ENCODE measurements around the gene OSBPL5.

The OSBPL5 gene

GRCh38 chr11:3099178-3099577 lies 65.9 kb downstream of the OSBPL5 start:
- no peak for DNase-seq (ENCODE audit: low spot score)

DNA sequence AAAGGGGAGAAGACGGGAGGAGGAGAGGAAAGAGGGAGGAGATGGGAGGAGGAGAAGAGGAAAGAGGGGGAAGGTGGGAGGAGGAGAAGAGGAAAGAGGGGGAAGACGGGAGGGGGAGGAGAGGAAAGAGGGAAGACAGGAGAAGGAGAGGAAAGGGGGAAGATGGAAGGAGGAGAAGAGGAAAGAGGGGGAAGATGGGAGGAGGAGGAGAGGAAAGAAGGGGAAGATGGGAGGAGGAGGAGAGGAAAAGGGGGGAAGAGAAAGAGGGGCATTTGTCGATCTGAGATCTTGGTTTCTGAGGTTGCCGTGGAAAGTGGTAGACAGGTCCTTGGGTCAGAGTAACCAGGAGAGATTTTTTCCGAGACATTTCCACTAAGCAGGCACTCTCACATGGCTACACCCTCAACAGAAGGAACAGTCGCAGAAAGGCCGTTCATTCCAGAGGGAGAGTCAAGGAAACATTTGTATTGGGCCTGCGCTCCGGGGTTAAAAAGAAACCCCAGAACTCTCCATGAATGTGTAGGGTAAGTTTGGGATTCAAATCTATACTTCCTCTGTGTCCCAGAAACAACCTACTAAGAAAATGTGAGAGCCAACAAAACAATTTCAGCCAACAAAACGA lies 68.1 kb downstream of the OSBPL5 start:
- DNase-seq (ENCODE audit: low spot score): no peak

DNA sequence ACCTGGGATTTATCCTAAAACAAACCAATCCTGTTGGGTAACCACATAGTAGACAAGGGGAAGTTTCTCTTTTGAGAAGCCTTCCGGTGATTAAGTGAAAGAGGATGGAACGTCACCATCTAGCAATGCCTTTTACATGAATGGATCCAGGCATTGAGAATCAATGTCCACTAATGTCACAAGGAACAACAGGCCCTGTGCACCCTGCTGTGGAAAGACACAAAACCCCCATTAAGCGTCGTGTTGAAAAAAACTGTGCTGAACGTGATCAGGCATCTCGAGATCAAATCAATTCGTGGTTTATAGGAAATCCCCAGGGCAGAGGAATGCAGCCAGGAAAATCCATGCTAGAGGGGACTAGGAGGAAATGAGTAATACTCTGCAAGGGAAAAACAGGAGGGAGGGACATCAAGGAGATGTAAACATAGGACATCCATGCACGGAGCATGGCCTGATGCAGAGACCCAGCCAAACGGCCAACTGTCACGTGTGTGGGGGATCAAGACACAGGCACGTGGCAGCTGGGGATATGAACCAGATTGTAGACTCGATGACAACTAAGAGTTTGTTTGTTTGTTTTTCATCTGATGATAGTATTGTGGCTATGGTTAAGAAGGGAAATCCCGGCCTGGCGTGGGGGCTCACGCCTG lies 69.3 kb downstream of the OSBPL5 start:
- no peak for DNase-seq (ENCODE audit: low spot score)

DNA sequence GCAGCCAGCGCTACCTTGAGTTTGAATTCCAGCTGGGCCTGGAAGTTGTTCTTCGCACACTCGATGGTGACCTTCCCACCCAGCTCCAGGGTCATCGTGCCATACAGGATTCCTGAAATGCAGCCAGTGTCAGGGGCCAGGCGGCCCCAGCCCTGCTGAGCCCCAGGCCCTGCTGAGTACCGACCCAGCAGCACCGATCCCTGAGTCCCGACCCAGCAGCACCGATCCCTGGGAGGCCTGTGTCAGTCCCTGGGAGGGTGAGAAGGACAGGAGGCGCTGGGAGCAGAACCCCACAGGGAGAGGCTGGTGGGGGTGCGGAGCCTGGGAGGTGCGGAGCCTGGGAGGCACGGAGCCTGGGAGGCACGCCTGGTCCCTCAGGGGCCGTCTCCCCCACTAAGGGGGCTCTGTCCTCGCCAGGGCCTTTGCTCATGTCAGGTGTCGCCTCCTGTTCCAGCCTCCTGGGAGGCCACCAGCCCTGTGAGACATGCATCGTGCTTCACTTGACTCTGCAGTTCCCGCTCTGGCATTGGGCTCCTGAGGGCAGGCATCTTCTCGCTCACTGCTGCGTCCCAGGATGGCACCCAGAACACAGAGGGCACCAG lies 70.8 kb downstream of the OSBPL5 start:
- no peak for DNase-seq (ENCODE audit: low spot score)

DNA sequence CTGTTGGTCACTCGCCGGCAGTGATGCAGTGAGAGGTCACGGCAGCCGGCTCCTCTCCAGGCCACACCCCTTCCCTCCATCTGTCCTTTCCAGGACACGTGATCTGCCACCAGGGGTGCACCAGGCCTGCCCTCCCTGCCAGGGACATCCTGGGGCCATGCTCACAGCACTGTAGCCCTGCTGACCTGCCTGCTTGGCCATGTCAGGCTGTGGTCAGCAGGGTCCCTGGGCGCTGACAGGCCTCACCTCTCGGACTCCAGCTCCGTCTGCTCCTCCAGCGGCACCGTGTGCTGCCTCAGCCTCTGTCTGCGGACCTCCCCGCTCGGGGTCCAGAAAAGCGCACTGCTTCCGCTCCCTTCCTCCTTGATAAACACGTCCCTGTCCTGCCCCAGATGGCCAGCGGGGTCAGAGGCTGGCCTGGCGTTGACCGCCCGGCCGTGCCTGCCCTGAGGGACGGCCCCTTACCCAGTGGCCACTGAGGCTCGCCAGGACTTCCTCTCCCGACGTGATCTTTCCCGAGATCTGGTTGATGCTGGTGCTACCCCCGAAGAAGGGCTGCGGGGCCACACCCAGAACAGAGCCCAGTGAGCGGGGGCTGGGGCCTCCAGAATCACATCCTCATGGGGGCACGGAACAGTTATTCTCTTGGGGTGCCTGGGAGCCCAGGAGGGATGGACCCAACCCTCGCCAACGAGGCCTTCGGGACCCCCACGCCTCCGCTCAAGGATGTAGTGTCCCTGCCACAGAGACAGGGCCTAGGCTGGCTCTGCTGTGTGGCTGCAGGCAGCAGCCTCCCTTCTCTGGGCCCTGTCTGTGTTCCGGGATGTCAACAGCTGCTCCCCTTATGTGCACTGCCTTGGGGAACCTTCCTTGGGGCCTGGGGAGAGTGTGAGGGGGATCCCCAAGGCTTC lies 71.6 kb downstream of the OSBPL5 start:
- DNase-seq (ENCODE audit: low spot score): no peak

- no peak for DNase-seq (ENCODE audit: low spot score)
These were observed 72.4 kb downstream of the OSBPL5 start for GRCh38 chr11:3092603-3093141.

DNA sequence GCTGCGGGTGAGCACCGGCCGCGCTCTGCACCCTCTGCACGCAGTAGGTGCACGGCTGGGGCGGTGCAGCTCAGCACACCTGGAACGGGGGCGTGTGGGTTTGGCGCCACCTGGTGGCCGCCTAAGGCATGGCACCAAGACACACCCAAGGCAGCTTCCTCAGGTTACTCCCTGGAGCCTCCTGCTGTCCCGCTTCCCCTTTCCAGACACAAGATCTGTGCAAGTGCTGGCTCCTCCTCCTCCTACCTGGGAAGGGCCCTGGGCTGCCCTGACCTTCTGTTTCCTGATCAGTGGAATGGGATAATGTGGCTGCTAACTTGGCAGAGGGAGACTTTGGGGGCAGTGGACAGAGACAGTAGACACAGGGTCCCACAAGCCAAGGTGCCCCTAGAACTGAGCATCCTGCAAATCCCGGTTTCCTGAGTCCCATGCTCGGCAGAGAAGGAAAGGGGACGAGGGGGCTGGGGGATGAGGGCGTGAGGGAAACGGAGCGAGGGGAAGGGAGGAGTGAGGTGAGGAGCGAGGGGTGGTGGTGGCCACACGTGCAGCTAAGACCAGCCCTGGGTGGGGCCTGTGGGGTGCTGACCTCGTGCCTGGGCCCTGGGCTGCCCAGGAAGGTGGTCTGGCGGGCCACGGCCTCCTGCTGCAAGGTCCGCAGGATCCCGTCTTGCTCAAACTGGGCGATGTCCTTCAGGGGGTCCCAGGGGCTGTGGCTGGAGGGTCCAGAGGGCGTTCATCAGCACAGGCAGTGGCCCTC lies 73.1 kb downstream of the OSBPL5 start:
- peak; percentile 84 for DNase-seq (ENCODE audit: low spot score)

DNA sequence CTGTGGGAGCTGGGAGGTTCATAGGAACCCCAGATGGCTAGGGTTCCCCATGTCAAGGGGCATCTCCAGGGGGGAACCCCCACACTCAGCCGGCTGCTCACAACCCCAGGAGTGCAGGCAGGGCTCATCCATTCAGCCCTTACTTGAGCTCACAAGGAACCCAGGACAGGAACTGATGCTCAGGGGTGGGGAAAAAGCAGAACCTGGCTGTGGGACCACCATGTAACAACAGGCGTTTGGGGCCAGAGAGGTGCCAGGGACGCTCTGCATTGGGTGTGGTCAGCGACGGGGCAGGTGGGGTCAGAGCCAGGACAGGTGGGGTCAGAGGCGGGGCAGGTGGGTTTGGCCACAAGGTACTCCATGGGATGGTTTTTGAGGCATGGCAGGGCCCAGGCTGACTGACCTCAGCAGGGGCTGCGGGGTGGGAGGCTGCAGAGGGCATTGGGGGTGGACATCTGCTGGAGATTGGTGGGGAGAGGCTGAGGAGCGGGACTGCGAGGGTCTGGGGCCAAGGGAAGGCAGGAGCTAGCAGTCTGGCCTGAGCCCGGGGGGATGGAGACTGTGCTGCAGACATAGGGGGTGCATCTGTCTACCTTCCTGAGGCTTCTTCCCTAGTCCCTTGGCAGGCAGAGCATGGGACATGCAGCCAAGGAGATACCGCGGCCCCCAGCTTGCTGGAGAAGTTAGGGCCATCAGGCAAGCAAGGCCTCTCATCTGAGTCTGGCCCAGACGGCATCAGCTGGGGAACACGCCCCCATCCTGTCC lies 73.8 kb downstream of the OSBPL5 start:
- DNase-seq (ENCODE audit: low spot score): no peak

DNA sequence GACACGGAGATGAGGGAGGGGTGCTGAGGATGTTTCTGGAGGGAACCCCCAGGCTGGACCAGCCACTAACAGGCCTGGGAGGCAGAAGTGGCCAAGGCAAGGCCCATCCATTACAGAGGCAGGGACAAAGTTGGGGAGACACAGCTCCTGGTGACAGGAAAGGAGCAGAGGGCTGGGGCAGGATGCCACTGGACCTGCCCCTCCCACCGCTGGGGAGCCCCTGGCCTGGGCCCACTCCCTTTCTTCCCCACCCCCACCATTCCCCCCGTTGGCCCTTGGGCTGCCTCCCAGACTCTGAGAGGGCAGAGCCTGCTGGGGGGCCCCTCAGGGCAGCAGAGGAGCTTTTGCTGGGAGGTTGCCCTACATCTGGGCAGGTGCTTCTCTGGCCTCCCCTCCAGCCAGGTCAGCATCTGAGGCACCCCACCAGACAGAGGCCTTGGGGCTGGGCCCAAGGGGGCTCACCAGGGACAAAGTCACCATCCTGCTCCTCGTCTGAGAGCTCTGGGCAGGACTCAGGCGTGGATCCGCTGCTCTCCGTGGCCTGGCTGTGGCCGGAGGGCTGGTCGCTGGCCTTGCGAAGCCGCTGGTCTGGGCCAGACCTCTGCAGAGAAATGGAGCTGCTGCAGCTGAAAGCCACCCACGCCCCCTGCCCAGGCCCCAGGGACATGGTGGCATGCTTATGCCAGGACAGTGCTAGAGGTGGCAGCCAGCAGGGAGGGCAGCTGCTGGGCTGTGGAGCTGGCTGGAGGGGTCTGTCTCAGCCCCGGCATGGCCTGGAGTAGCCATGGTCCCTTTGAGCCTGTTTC lies 74.8 kb downstream of the OSBPL5 start:
- DNase-seq (ENCODE audit: low spot score): no peak

- DNase-seq (ENCODE audit: low spot score): no peak
These were observed 75.7 kb downstream of the OSBPL5 start for GRCh38 chr11:3089236-3090061.

GRCh38 chr11:3088806-3089205 lies 76.3 kb downstream of the OSBPL5 start:
- DNase-seq (ENCODE audit: low spot score): no peak

DNA sequence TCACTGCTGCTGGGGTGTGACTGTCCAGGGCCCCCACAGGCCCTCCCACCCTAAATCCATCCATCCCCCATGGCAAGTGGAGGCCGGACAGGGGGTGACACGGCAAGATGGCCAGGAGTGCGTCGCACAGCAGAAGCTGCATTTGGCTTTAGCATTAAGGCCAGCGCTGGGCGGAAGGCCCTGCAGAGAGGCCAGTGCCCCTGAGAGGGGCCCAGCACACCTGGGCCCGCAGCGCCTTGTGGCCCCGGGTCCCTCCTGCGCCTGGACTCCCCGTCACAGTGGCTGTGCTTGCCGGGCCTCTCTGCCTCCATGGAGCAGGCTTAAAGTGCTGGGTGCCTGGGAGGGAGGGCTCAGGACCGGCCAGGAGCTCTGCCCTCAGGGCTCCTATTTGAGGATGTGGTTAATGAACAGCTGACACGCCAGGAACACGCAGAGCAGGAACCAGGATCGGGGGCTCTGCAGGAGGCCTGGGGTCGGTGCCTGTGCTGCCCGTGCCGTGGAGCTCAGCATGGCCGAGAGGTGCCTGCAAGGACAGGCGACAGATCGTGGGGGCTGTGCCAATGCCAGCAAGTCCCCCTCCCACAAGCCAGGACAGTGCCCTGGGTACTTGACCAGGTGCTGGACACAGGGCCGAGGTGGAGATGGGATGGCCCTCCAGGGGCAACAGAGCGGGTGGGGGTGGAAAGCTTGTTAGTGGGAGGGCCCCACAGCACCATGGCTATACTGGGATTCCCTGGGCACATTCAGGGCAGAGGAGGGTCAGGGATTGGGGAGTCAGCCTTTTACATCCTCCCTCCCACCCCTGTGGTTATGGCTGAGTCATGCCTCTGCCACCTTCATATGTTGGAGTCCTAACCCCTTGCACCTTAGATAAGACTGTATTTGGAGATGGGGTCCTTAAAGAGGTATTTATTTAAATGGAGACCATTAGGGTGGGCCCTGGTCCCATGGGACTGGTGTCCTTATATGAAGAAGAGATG lies 77.0 kb downstream of the OSBPL5 start:
- DNase-seq (ENCODE audit: low spot score): no peak

DNA sequence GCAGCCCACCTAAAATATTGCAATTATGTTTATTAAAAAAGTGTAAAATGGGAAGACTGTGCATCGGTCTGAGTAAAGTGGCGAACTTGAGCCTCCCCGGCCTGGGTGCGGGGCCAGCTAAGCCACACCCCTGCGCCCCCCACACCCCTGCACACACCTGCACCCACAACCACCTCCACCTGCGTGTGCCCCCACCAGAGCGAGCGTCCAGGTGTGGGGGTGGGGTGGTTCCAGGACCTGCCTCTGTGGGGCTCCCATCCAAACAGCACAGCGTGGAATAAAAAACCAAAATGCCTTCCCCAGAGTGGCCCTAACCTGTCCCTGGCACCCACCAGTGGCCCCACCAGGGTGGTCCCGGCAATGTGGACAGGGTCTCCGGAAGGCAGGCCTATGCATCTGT lies 77.7 kb downstream of the OSBPL5 start:
- DNase-seq (ENCODE audit: low spot score): no peak

DNA sequence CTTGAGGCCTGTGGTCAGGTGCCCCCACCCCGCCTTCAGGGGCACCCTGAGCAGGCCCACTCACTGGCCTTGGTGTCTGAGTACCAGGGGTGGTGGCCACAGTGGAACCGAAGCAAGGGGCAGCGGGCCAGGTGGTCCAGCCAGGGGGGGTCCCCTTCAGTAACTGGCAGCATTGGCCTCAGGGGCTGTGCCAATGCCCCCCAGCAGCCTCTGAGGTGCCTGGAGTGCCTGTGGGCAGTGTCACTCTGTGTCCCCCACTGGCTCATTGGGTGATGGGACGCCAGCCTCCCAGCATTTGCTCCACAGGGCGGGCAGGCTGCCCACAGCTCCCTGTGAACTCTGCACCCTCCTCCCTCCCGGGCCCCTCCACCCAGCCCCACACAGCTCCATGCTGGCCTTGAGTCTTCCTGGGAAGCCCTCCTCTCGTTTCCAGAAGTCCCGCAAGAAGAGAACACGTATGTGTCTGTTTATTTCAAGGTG lies 78.4 kb downstream of the OSBPL5 start:
- no peak for DNase-seq (ENCODE audit: low spot score)

GRCh38 chr11:3086114-3086513 lies 79.0 kb downstream of the OSBPL5 start:
- DNase-seq (ENCODE audit: low spot score): no peak

DNA sequence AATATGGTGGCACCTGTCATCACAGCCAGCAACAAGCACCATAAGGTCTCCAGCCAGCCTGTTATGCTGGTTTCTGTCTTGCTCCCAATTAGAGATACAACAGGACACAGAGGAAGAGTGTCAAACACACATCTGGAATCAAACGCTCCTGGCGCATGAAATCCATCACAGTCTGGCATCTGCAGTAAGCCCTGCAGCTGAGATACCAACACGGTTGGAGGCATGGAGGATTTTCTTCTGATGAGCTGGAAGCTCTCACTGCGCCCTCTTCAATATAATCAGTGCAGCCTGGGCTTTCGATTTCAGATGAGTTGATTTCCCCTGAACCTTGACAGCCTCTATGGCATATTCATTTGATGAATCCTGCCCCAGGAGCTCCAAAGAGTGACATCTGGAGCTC lies 80.1 kb downstream of the OSBPL5 start:
- no peak for DNase-seq (ENCODE audit: low spot score)

- DNase-seq (ENCODE audit: low spot score): no peak
These were observed 81.8 kb downstream of the OSBPL5 start for GRCh38 chr11:3083321-3083720.

- DNase-seq (ENCODE audit: low spot score): no peak
These were observed 83.7 kb downstream of the OSBPL5 start for GRCh38 chr11:3081386-3081751.
